Upper lobe of left lung (tissue), 6 donors: Measurements from ENCODE around the gene ERCC6L. TPM values are rescaled to one million over a fixed set of nuclear protein-coding genes. Genes with fewer than 3 reads are reported as not detected.

Source experiments
- ATAC-seq, 2 donors: fragments of 200-7000 bp; cut with Tn5 transposase; one replicate each; pipeline ENCODE4 v1.9.1; 2022; ENCODE audit warnings: mild to moderate bottlenecking in 2 of 2, moderate library complexity in 2 of 2; ENCODE audit not compliant: low FRiP score in 2 of 2
- DNase-seq, 2 donors: peaks; one replicate each; pipeline ENCODE4 v3.0.0-alpha.2; 2019 to 2020
- H3K27ac ChIP-seq, 4 donors: fragments of 200-600 bp; sonication (generic); one replicate each; pipeline ENCODE4 v1.5.1; 2016 to 2019
- H3K27me3 ChIP-seq, 4 donors: fragments of 200-600 bp; sonication (generic); one replicate each; pipeline ENCODE4 v1.5.1; 2017 to 2019
- H3K36me3 ChIP-seq, 4 donors: fragments of 200-600 bp; sonication (generic); one replicate each; pipeline ENCODE4 v1.5.1; 2016 to 2019
- H3K4me1 ChIP-seq, 4 donors: fragments of 200-600 bp; sonication (generic); one replicate each; pipeline ENCODE4 v1.5.1; 2018 to 2019
- H3K4me3 ChIP-seq, 4 donors: fragments of 200-600 bp; sonication (generic); one replicate each; pipeline ENCODE4 v1.5.1; 2017 to 2019; ENCODE audit warnings: mild to moderate bottlenecking in 2 of 4, moderate library complexity in 1 of 4
- H3K9me3 ChIP-seq, 4 donors: fragments of 200-600 bp; sonication (generic); one replicate each; pipeline ENCODE4 v1.5.1; 2018 to 2019
- CTCF ChIP-seq, 6 experiments: fragments of 450-650 bp in 4 of 6; fragments of 200-600 bp in 2 of 6; sonication (generic) in 2 of 6; IDR thresholded peaks; one replicate each; pipeline ENCODE4 v1.5.1; 2016 to 2019; ENCODE audit warnings: antibody characterized with exemption in 6 of 6
- EP300 ChIP-seq, 4 donors: sonication (generic); formaldehyde crosslinking; IDR thresholded peaks; one replicate each; pipeline ENCODE4 v1.5.1; 2017; ENCODE audit warnings: antibody characterized with exemption in 4 of 4, control low read depth in 2 of 4
- POLR2A ChIP-seq, 4 donors: fragments of 450-650 bp; IDR thresholded peaks; one replicate each; pipeline ENCODE4 v1.5.1; 2016 to 2017; ENCODE audit warnings: antibody characterized with exemption in 4 of 4, mild to moderate bottlenecking in 2 of 4
- POLR2AphosphoS5 ChIP-seq, 2 donors: sonication (generic); formaldehyde crosslinking; IDR thresholded peaks; one replicate each; pipeline ENCODE4 v1.5.1; 2017; ENCODE audit warnings: antibody characterized with exemption in 2 of 2
- WGBS, 2 donors: methylation state at CpG; one replicate each; pipeline ENCODE4 v1.1.5; 2017 to 2018; 5-methylcytosine and 5-hydroxymethylcytosine counted together
- total RNA-seq, 6 donors: library from RNA; depleted of rRNA in 4 of 6; stranded (reverse); fragments of >200 nt in 4 of 6; gene quantifications; one replicate each; pipeline versions ENCODE4 v1.1.0 to v1.2.1, GENCODE V29; 2016 to 2021
- donor health status: DM: no; HTN: no; CAD: no; lungs with moderate emphysema.
- donor health status: DM: no; HTN: yes; CAD: no; lungs with severe emphysema.

Gene ERCC6L
- total RNA-seq, 6 donors from 2014 or later: 0.14 to 0.44 (median 0.25) TPM; not detected in 2

GRCh38 chrX:72262077-72262476 lies 23.2 kb upstream of the ERCC6L start:
- Histone ChIP-seq H3K4me1 (no peaks in the 10 kb centered on the region), H3K9me3 (no peaks in the 10 kb centered on the region), H3K27ac (no peak overlapping the region), H3K27me3 (no peaks in the 10 kb centered on the region), H3K36me3 (no peaks in the 10 kb centered on the region), H3K4me3 (no peak overlapping the region)
- no peak for ATAC-seq
- 47 to 59% methylated on average over 6 to 7 of the region's 7 CpGs for WGBS, 2 donors
- TF ChIP-seq POLR2AphosphoS5 (IDR thresholded peaks at IDR 0.05) (no peak), EP300 (IDR thresholded peaks at IDR 0.05) (no peak), POLR2A (IDR thresholded peaks at IDR 0.05) (no peak)
- no peak for DNase-seq

GRCh38 chrX:72260448-72260847 lies 21.6 kb upstream of the ERCC6L start:
- H3K36me3 ChIP-seq: no peaks in the 10 kb centered on the region
- no peak overlapping the region for H3K4me3 ChIP-seq
- H3K4me1 ChIP-seq: peaks cover 0 to 4% (median 0%) of the 10 kb centered on the region in 4 donors
- TF ChIP-seq CTCF (IDR thresholded peaks at IDR 0.05): no peak
- no peak for TF ChIP-seq POLR2AphosphoS5 (IDR thresholded peaks at IDR 0.05)
- TF ChIP-seq POLR2A (IDR thresholded peaks at IDR 0.05): no peak
- TF ChIP-seq EP300 (IDR thresholded peaks at IDR 0.05): no peak
- no peak overlapping the region for H3K27ac ChIP-seq
- DNase-seq: no peak
- 91 to 94% methylated on average over 4 of the region's 4 CpGs for WGBS, 2 donors
- no peaks in the 10 kb centered on the region for H3K27me3 ChIP-seq
- no peaks in the 10 kb centered on the region for H3K9me3 ChIP-seq
- ATAC-seq: peak in 1 of 2 donors; percentile 20

GRCh38 chrX:72258174-72258573 lies 19.3 kb upstream of the ERCC6L start:
- H3K4me1 ChIP-seq: peaks cover 0 to 7% (median 0%) of the 10 kb centered on the region in 4 donors
- no peak for TF ChIP-seq POLR2AphosphoS5 (IDR thresholded peaks at IDR 0.05)
- TF ChIP-seq POLR2A (IDR thresholded peaks at IDR 0.05): no peak
- no peak for TF ChIP-seq CTCF (IDR thresholded peaks at IDR 0.05)
- no peak for TF ChIP-seq EP300 (IDR thresholded peaks at IDR 0.05)
- ATAC-seq (no peak), DNase-seq (no peak)
- 76 to 78% methylated on average over 2 to 7 of the region's 7 CpGs for WGBS, 2 donors
- H3K36me3 ChIP-seq: no peaks in the 10 kb centered on the region
- no peak overlapping the region for H3K4me3 ChIP-seq
- no peaks in the 10 kb centered on the region for H3K9me3 ChIP-seq
- H3K27me3 ChIP-seq: no peaks in the 10 kb centered on the region
- no peak overlapping the region for H3K27ac ChIP-seq

GRCh38 chrX:72255864-72256263 lies 17.0 kb upstream of the ERCC6L start:
- Histone ChIP-seq H3K27me3 (no peaks in the 10 kb centered on the region), H3K4me3 (peak overlapping the region in 2 of 4 donors; percentile 6 to 11)
- no peak for ATAC-seq

GRCh38 chrX:72255445-72255844 lies 16.6 kb upstream of the ERCC6L start:
- H3K27me3 ChIP-seq: no peaks in the 10 kb centered on the region
- H3K4me3 ChIP-seq: peak overlapping the region in 2 of 4 donors; percentile 6 to 11
- 27 to 43% methylated on average over 6 to 24 of the region's 24 CpGs for WGBS, 2 donors
- peaks cover 0 to 7% (median 0%) of the 10 kb centered on the region in 4 donors for H3K4me1 ChIP-seq
- DNase-seq (peak; percentile 64 to 87), ATAC-seq (no peak)
- no peaks in the 10 kb centered on the region for H3K9me3 ChIP-seq
- TF ChIP-seq CTCF (IDR thresholded peaks at IDR 0.05) (no peak), EP300 (IDR thresholded peaks at IDR 0.05) (no peak), POLR2AphosphoS5 (IDR thresholded peaks at IDR 0.05) (no peak), POLR2A (IDR thresholded peaks at IDR 0.05) (no peak)
- no peaks in the 10 kb centered on the region for H3K36me3 ChIP-seq
- H3K27ac ChIP-seq: no peak overlapping the region

More at GRCh38 chrX:72255864-72256263, 17.0 kb upstream of the ERCC6L start:
- no peak for DNase-seq
- Histone ChIP-seq H3K27ac (no peak overlapping the region), H3K4me1 (peaks cover 0 to 7% (median 0%) of the 10 kb centered on the region in 4 donors), H3K36me3 (no peaks in the 10 kb centered on the region), H3K9me3 (no peaks in the 10 kb centered on the region)
- no peak for TF ChIP-seq POLR2A (IDR thresholded peaks at IDR 0.05)
- WGBS, 2 donors: 80 to 81% methylated on average over 7 of the region's 7 CpGs

GRCh38 chrX:72254816-72255215 lies 16.0 kb upstream of the ERCC6L start:
- DNase-seq (no peak), ATAC-seq (no peak)
- no peaks in the 10 kb centered on the region for H3K9me3 ChIP-seq
- TF ChIP-seq CTCF (IDR thresholded peaks at IDR 0.05): no peak
- no peak for TF ChIP-seq POLR2A (IDR thresholded peaks at IDR 0.05)
- no peak for TF ChIP-seq EP300 (IDR thresholded peaks at IDR 0.05)
- no peak for TF ChIP-seq POLR2AphosphoS5 (IDR thresholded peaks at IDR 0.05)
- no peaks in the 10 kb centered on the region for H3K36me3 ChIP-seq
- peaks cover 0 to 7% (median 0%) of the 10 kb centered on the region in 4 donors for H3K4me1 ChIP-seq
- 18 to 42% methylated on average over 5 to 17 of the region's 17 CpGs for whole genome bisulfite sequencing, 2 donors
- H3K27me3 ChIP-seq: no peaks in the 10 kb centered on the region
- no peak overlapping the region for H3K27ac ChIP-seq
- no peak overlapping the region for H3K4me3 ChIP-seq
